H9 (cell line): ENCODE results near the gene MYBBP1A. TPM values are rescaled to one million over a fixed set of nuclear protein-coding genes. Genes with fewer than 3 reads are reported as not detected.
A peak's percentile ranks its signal among the peaks of the same experiment; 100 is the strongest.

Source experiments
- DNase-seq: peaks from one replicate; pipeline ENCODE4 v3.0.0-alpha.2; 2017
- H2AFZ ChIP-seq: one replicate; pipeline ENCODE4 v1.6.1; 2013; ENCODE audit warnings: mild to moderate bottlenecking, low read length, control low read depth, moderate library complexity
- H2AK5ac ChIP-seq: 2 replicates; pipeline ENCODE4 v1.6.1; 2013; ENCODE audit warnings: low read length, control low read depth, mixed read lengths; ENCODE audit not compliant: insufficient read length
- H2BK120ac ChIP-seq: one replicate; pipeline ENCODE4 v1.6.1; 2013; ENCODE audit warnings: low read depth, mild to moderate bottlenecking, low read length, control low read depth, inconsistent platforms; ENCODE audit not compliant: poor library complexity, severe bottlenecking
- H2BK12ac ChIP-seq: 2 replicates; pipeline ENCODE4 v1.6.1; 2013; ENCODE audit warnings: low read length, control low read depth, mixed read lengths, low read depth; ENCODE audit not compliant: insufficient read length
- H2BK15ac ChIP-seq: 2 replicates; pipeline ENCODE4 v1.6.1; 2013; ENCODE audit warnings: low read depth, low read length, control low read depth
- H2BK20ac ChIP-seq: one replicate; pipeline ENCODE4 v1.6.1; 2013; ENCODE audit warnings: low read depth, mild to moderate bottlenecking, low read length, control low read depth, inconsistent platforms; ENCODE audit not compliant: poor library complexity, severe bottlenecking
- H2BK5ac ChIP-seq: 2 replicates; pipeline ENCODE4 v1.6.1; 2013; ENCODE audit warnings: low read length, control low read depth, mixed read lengths; ENCODE audit not compliant: insufficient read length
- H3K14ac ChIP-seq: 2 replicates; pipeline ENCODE4 v1.6.1; 2013; ENCODE audit warnings: low read length, control low read depth; ENCODE audit not compliant: insufficient read depth
- H3K18ac ChIP-seq: 2 replicates; pipeline ENCODE4 v1.6.1; 2013; ENCODE audit warnings: low read depth, mild to moderate bottlenecking, mixed read lengths, low read length, control low read depth; ENCODE audit not compliant: insufficient read length
- H3K23ac ChIP-seq: 2 replicates; pipeline ENCODE4 v1.6.1; 2013; ENCODE audit warnings: low read length, control low read depth, mixed read lengths, low read depth; ENCODE audit not compliant: insufficient read length
- H3K23me2 ChIP-seq: 2 replicates; pipeline ENCODE4 v1.6.1; 2013; ENCODE audit warnings: low read depth, mild to moderate bottlenecking, mixed read lengths, low read length, control low read depth; ENCODE audit not compliant: insufficient read length, poor library complexity, severe bottlenecking
- H3K27ac ChIP-seq: 2 replicates; pipeline ENCODE4 v1.5.1; 2013; ENCODE audit warnings: low read length, control low read depth, mixed read lengths, low read depth; ENCODE audit not compliant: insufficient read length
- H3K27me3 ChIP-seq: 2 replicates; pipeline ENCODE4 v1.6.1; 2013; ENCODE audit warnings: low read length, control low read depth, inconsistent platforms; ENCODE audit not compliant: insufficient read depth
- H3K4ac ChIP-seq: 2 replicates; pipeline ENCODE4 v1.6.1; 2013; ENCODE audit warnings: low read depth, mild to moderate bottlenecking, control low read depth, inconsistent platforms, low read length, moderate library complexity
- H3K4me1 ChIP-seq: 2 replicates; pipeline ENCODE4 v1.6.1; 2013; ENCODE audit warnings: low read length, control low read depth, inconsistent platforms; ENCODE audit not compliant: insufficient read depth
- H3K4me2 ChIP-seq: 2 replicates; pipeline ENCODE4 v1.6.1; 2013; ENCODE audit warnings: low read length, control low read depth, mixed read lengths; ENCODE audit not compliant: insufficient read length, insufficient read depth
- H3K56ac ChIP-seq: 2 replicates; pipeline ENCODE4 v1.6.1; 2013; ENCODE audit warnings: low read depth, mild to moderate bottlenecking, mixed read lengths, low read length, control low read depth; ENCODE audit not compliant: insufficient read length
- H3K79me1 ChIP-seq: 2 replicates; pipeline ENCODE4 v1.6.1; 2013; ENCODE audit warnings: low read depth, mild to moderate bottlenecking, moderate library complexity, low read length, control low read depth, inconsistent platforms; ENCODE audit not compliant: insufficient read depth, poor library complexity, severe bottlenecking
- H3K79me2 ChIP-seq: 2 replicates; pipeline ENCODE4 v1.6.1; 2013; ENCODE audit warnings: low read length, control low read depth, inconsistent platforms; ENCODE audit not compliant: insufficient read depth
- H3K9ac ChIP-seq: 2 replicates; pipeline ENCODE4 v1.6.1; 2013; ENCODE audit warnings: low read length, control low read depth, mixed read lengths; ENCODE audit not compliant: insufficient read length; ENCODE audit errors: extremely low read depth
- H3K9me3 ChIP-seq: one replicate; pipeline ENCODE4 v1.6.1; 2013; ENCODE audit warnings: low read depth, low read length, inconsistent platforms; ENCODE audit not compliant: control insufficient read depth
- H3T11ph ChIP-seq: one replicate; pipeline ENCODE4 v1.6.1; 2013; ENCODE audit warnings: mild to moderate bottlenecking, low read length, control low read depth, inconsistent platforms
- H4K20me1 ChIP-seq: one replicate; pipeline ENCODE4 v1.6.1; 2013; ENCODE audit not compliant: control insufficient read depth, insufficient read length, insufficient read depth
- H4K5ac ChIP-seq: 2 replicates; pipeline ENCODE4 v1.6.1; 2013; ENCODE audit warnings: low read depth, mild to moderate bottlenecking, mixed read lengths, low read length, control low read depth; ENCODE audit not compliant: insufficient read length
- H4K8ac ChIP-seq: replicated peaks from 2 replicates; pipeline ENCODE4 v1.6.1; 2013; ENCODE audit warnings: low read length, control low read depth, mixed read lengths, low read depth; ENCODE audit not compliant: insufficient read length
- H4K91ac ChIP-seq: 2 replicates; pipeline ENCODE4 v1.6.1; 2013; ENCODE audit warnings: low read depth, mild to moderate bottlenecking, moderate library complexity, mixed read lengths, low read length, control low read depth; ENCODE audit not compliant: insufficient read length
- H3K27ac Mint-ChIP-seq, 3 experiments: 2 replicates in 2 of 3; 3 replicates in 1 of 3; pipeline ENCODE4 v1.8.0; 2020 to 2021; ENCODE audit warnings: mixed read lengths in 3 of 3, mild to moderate bottlenecking in 1 of 3, moderate library complexity in 1 of 3
- H3K27me3 Mint-ChIP-seq: 2 replicates; pipeline ENCODE4 v1.8.0; 2021; ENCODE audit warnings: low read depth, mild to moderate bottlenecking, moderate library complexity, mixed read lengths
- H3K36me3 Mint-ChIP-seq, 3 experiments: 2 replicates in 2 of 3; 3 replicates in 1 of 3; pipeline ENCODE4 v1.8.0; 2020 to 2021; ENCODE audit warnings: low read depth in 3 of 3, mixed read lengths in 3 of 3; ENCODE audit not compliant: insufficient read depth in 1 of 3
- H3K4me1 Mint-ChIP-seq, 2 experiments: 2 replicates each; pipeline ENCODE4 v1.8.0; 2020; ENCODE audit warnings: mixed read lengths in 2 of 2
- H3K4me3 Mint-ChIP-seq, 2 experiments: 2 replicates in 1 of 2; 3 replicates in 1 of 2; pipeline ENCODE4 v1.8.0; 2020 to 2021; ENCODE audit warnings: mild to moderate bottlenecking in 2 of 2, mixed read lengths in 2 of 2, moderate library complexity in 1 of 2
- H3K9me3 Mint-ChIP-seq, 2 experiments: 2 replicates in 1 of 2; 3 replicates in 1 of 2; pipeline ENCODE4 v1.8.0; 2020; ENCODE audit warnings: mild to moderate bottlenecking in 2 of 2, mixed read lengths in 2 of 2, moderate library complexity in 1 of 2
- CTCF ChIP-seq: fragments of 200-600 bp; sonication (generic); conservative IDR thresholded peaks from 3 replicates; pipeline ENCODE4 v1.8.0; 2021; ENCODE audit warnings: antibody characterized with exemption, mild to moderate bottlenecking
- WGBS: extraction: QIAGEN DNeasy Blood & Tissue Kit; methylation state at CpG from one replicate; pipeline ENCODE4 v1.1.7; 2013; ENCODE audit warnings: missing lambda C conversion rate, low lambda C conversion rate, mixed read lengths; ENCODE audit not compliant: insufficient read length; ENCODE audit errors: extremely low coverage; 5-methylcytosine and 5-hydroxymethylcytosine counted together
- total RNA-seq: library from RNA; stranded (reverse); gene quantifications from 2 replicates; pipeline ENCODE4 v1.2.1, GENCODE V29; 2021

The MYBBP1A gene
- total RNA-seq, 1 experiment from 2014 or later: 181 TPM

GRCh38 chr17:4585638-4585994 is 30.4 kb upstream of the MYBBP1A start:
- H3K27ac ChIP-seq: no peak overlapping the region
- no peaks in the 10 kb centered on the region for H3K9me3 ChIP-seq
- H2BK20ac ChIP-seq: no peak overlapping the region
- H3K4ac ChIP-seq: no peak overlapping the region
- H2BK120ac ChIP-seq: no peak overlapping the region
- TF ChIP-seq CTCF: no peak
- H3T11ph ChIP-seq: no peak overlapping the region
- Mint-ChIP-seq H3K9me3 (no peaks in the 10 kb centered on the region), H3K36me3 (no peaks in the 10 kb centered on the region; a peak in 1 of 7 replicates), H3K4me3 (peak overlapping the region in 1 of 2 experiments; percentile 83; a peak in 3 of 5 replicates), H3K27ac (no peak overlapping the region), H3K27me3 (peaks cover 74% of the 10 kb centered on the region), H3K4me1 (peaks cover 21 to 41% of the 10 kb centered on the region in 2 experiments)
- no peak overlapping the region for H3K56ac ChIP-seq
- H2AFZ ChIP-seq: no peak overlapping the region
- WGBS: no CpG with 5 or more reads among the region's 7 CpGs
- no peaks in the 10 kb centered on the region for H3K79me1 ChIP-seq
- H2BK5ac ChIP-seq: no peak overlapping the region
- H2AK5ac ChIP-seq: no peak overlapping the region
- peaks cover 2% of the 10 kb centered on the region for H4K20me1 ChIP-seq
- H4K8ac ChIP-seq: no peak overlapping the region
- no peak overlapping the region for H4K5ac ChIP-seq
- no peak overlapping the region for H2BK12ac ChIP-seq
- no peak overlapping the region for H3K14ac ChIP-seq
- H3K4me2 ChIP-seq: no peak overlapping the region
- H3K18ac ChIP-seq: no peak overlapping the region
- no peaks in the 10 kb centered on the region for H3K79me2 ChIP-seq
- H3K27me3 ChIP-seq: peaks cover 23% of the 10 kb centered on the region; the same call in 1 of the 2 replicates
- no peak overlapping the region for H2BK15ac ChIP-seq
- no peak overlapping the region for H3K23ac ChIP-seq
- DNase-seq: no peak
- H3K9ac ChIP-seq: no peak overlapping the region
- no peaks in the 10 kb centered on the region; the same call in 1 of the 2 replicates for H3K4me1 ChIP-seq
- H3K23me2 ChIP-seq: peaks cover 8% of the 10 kb centered on the region
- H4K91ac ChIP-seq: no peak overlapping the region
